Astrocyte (in vitro differentiated cells and primary cell): ENCODE measurements around the gene SYAP1. TPM values are rescaled to one million over a fixed set of nuclear protein-coding genes. Genes with fewer than 3 reads are reported as not detected.

ENCODE experiments used
- DNase-seq: peaks from one replicate; pipeline ENCODE4 v3.0.0-alpha.2; 2010; ENCODE audit warnings: low read depth
- FAIRE-seq: peaks from 2 replicates; lab custom pipeline; 2011; peaks lifted over from hg19 to GRCh38; lab: Jason Lieb, UNC
- H2AFZ ChIP-seq: 2 replicates; pipeline ENCODE4 v1.6.0; 2012; ENCODE audit warnings: low read depth, low read length, inconsistent platforms
- H3K27ac ChIP-seq: 2 replicates; pipeline ENCODE4 v1.5.1; 2011; ENCODE audit warnings: low read depth, low read length, inconsistent platforms
- H3K27me3 ChIP-seq: 2 replicates; pipeline ENCODE4 v1.6.0; 2011; ENCODE audit warnings: low read length, inconsistent platforms; ENCODE audit not compliant: insufficient read depth
- H3K36me3 ChIP-seq: 2 replicates; pipeline ENCODE4 v1.5.1; 2011; ENCODE audit warnings: low read length, inconsistent platforms; ENCODE audit not compliant: insufficient read depth
- H3K4me1 ChIP-seq: 2 replicates; pipeline ENCODE4 v1.5.1; 2011; ENCODE audit warnings: low read length, inconsistent platforms; ENCODE audit not compliant: insufficient read depth
- H3K4me2 ChIP-seq: 2 replicates; pipeline ENCODE4 v1.6.0; 2012; ENCODE audit warnings: low read length, inconsistent platforms
- H3K4me3 ChIP-seq: 2 replicates; pipeline ENCODE4 v1.5.1; 2011; ENCODE audit warnings: low read depth, mild to moderate bottlenecking, low read length, inconsistent platforms; ENCODE audit not compliant: insufficient read depth
- H3K79me2 ChIP-seq: 2 replicates; pipeline ENCODE4 v1.6.0; 2012; ENCODE audit warnings: mild to moderate bottlenecking, low read length, inconsistent platforms; ENCODE audit not compliant: insufficient read depth
- H3K9ac ChIP-seq: 2 replicates; pipeline ENCODE4 v1.6.0; 2012; ENCODE audit warnings: mild to moderate bottlenecking, low read length, inconsistent platforms
- H3K9me3 ChIP-seq: 2 replicates; pipeline ENCODE4 v1.5.1; 2012; ENCODE audit warnings: low read depth, mild to moderate bottlenecking, low read length, inconsistent platforms; ENCODE audit not compliant: insufficient read depth
- H4K20me1 ChIP-seq: 2 replicates; pipeline ENCODE4 v1.6.0; 2012; ENCODE audit warnings: low read length, inconsistent platforms; ENCODE audit not compliant: insufficient read depth
- H3K27ac Mint-ChIP-seq: one replicate; pipeline ENCODE4 v1.8.0; 2021; ENCODE audit warnings: mild to moderate bottlenecking, mixed read lengths; ENCODE audit not compliant: unreplicated experiment
- H3K27me3 Mint-ChIP-seq: one replicate; pipeline ENCODE4 v1.8.0; 2021; ENCODE audit warnings: low read depth, mixed read lengths; ENCODE audit not compliant: unreplicated experiment
- H3K36me3 Mint-ChIP-seq: one replicate; pipeline ENCODE4 v1.8.0; 2021; ENCODE audit warnings: low read depth, mixed read lengths; ENCODE audit not compliant: unreplicated experiment
- H3K4me1 Mint-ChIP-seq: one replicate; pipeline ENCODE4 v1.8.0; 2021; ENCODE audit warnings: low read depth, mixed read lengths; ENCODE audit not compliant: unreplicated experiment
- H3K4me3 Mint-ChIP-seq: one replicate; pipeline ENCODE4 v1.8.0; 2021; ENCODE audit warnings: mild to moderate bottlenecking, moderate library complexity, mixed read lengths; ENCODE audit not compliant: unreplicated experiment
- H3K9me3 Mint-ChIP-seq: one replicate; pipeline ENCODE4 v1.8.0; 2021; ENCODE audit warnings: mild to moderate bottlenecking, mixed read lengths; ENCODE audit not compliant: unreplicated experiment
- CTCF ChIP-seq: IDR thresholded peaks from 2 replicates; pipeline ENCODE4 v1.5.1; 2011; ENCODE audit warnings: low read depth, mild to moderate bottlenecking, inconsistent platforms, low read length, moderate library complexity; ENCODE audit not compliant: insufficient read depth
- EZH2 ChIP-seq: IDR thresholded peaks from 2 replicates; pipeline ENCODE4 v1.6.1; 2012; ENCODE audit warnings: mild to moderate bottlenecking, low read length, inconsistent platforms; ENCODE audit not compliant: insufficient read depth
- total RNA-seq: library from RNA; stranded (reverse); gene quantifications from 2 replicates; pipeline ENCODE4 v1.2.1, GENCODE V29; 2021

Gene SYAP1
- total RNA-seq, 1 donor from 2014 or later: 35.5 TPM

DNA sequence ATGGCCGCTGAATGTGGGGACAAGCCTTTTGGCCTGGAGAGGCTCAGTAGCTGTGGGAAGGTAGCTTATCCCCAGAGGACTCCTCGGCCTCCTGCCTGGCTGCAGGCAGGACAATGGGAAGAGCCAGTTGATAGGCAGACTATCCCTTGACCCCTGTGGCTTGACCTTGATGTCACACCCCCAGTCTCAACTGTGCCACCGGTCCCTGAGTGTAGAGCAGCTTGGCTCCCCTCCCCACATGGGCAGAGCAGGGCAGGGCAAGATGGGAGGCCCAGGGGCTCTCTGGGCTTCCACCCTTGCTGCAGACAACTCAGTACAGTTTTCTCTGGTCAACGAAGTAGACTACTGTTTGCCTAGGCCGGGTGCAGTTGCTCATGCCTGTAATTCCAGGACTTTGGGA, 25.7 kb downstream of the SYAP1 start:
- Histone ChIP-seq H3K4me2 (no peak overlapping the region), H3K36me3 (peaks cover 11% of the 10 kb centered on the region), H3K79me2 (no peaks in the 10 kb centered on the region), H2AFZ (no peak overlapping the region), H3K27me3 (no peaks in the 10 kb centered on the region), H3K9me3 (no peaks in the 10 kb centered on the region), H3K4me3 (no peak overlapping the region), H3K27ac (no peak overlapping the region), H4K20me1 (peaks cover 5% of the 10 kb centered on the region), H3K4me1 (peaks cover 9% of the 10 kb centered on the region), H3K9ac (no peak overlapping the region)
- TF ChIP-seq CTCF (no peak), EZH2 (no peak)
- Mint-ChIP-seq H3K4me3 (no peak overlapping the region), H3K27me3 (no peaks in the 10 kb centered on the region), H3K9me3 (no peaks in the 10 kb centered on the region), H3K4me1 (peaks cover 9% of the 10 kb centered on the region), H3K36me3 (peaks cover 4% of the 10 kb centered on the region), H3K27ac (no peak overlapping the region)
- DNase-seq (no peak), FAIRE-seq (peak; percentile 56)

GRCh38 chrX:16745659-16746058, 26.2 kb downstream of the SYAP1 start:
- Histone ChIP-seq H3K27me3 (no peaks in the 10 kb centered on the region), H3K79me2 (no peaks in the 10 kb centered on the region), H3K4me2 (no peak overlapping the region), H3K9me3 (no peaks in the 10 kb centered on the region), H2AFZ (no peak overlapping the region), H3K9ac (no peak overlapping the region), H3K4me3 (no peak overlapping the region), H3K36me3 (peaks cover 11% of the 10 kb centered on the region), H4K20me1 (peaks cover 5% of the 10 kb centered on the region), H3K4me1 (peaks cover 9% of the 10 kb centered on the region), H3K27ac (no peak overlapping the region)
- peaks cover 9% of the 10 kb centered on the region for H3K4me1 Mint-ChIP-seq
- peaks cover 4% of the 10 kb centered on the region for H3K36me3 Mint-ChIP-seq
- H3K9me3 Mint-ChIP-seq: no peaks in the 10 kb centered on the region
- H3K27me3 Mint-ChIP-seq: no peaks in the 10 kb centered on the region
- no peak overlapping the region for H3K27ac Mint-ChIP-seq
- FAIRE-seq (no peak), DNase-seq (no peak)
- H3K4me3 Mint-ChIP-seq: no peak overlapping the region
- TF ChIP-seq CTCF: no peak
- TF ChIP-seq EZH2: no peak

DNA sequence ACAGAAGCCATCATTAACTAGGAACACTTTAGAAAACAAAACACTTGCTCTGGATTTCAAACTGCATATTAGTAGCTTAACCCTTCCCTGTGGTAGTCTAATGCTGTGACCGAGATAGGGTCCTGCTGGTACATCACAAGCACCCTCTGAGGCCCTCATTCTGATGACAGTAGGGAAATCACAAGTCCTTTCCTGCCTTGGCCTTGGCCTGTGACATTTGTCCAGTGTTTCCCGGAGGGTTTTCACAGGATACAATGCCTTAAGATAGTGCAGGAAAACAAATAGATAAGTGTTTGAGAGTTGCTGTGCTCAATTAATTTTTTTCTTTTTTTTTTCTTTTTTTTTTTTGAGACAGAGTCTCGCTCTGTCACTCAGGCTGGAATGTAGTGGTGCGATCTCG, 29.0 kb downstream of the SYAP1 start:
- no peaks in the 10 kb centered on the region for H3K79me2 ChIP-seq
- H3K27ac ChIP-seq: no peak overlapping the region
- H3K9me3 ChIP-seq: no peaks in the 10 kb centered on the region
- no peaks in the 10 kb centered on the region for H3K27me3 ChIP-seq
- Mint-ChIP-seq H3K9me3 (no peaks in the 10 kb centered on the region), H3K27me3 (no peaks in the 10 kb centered on the region), H3K4me3 (no peak overlapping the region), H3K27ac (no peak overlapping the region), H3K4me1 (peaks cover 9% of the 10 kb centered on the region), H3K36me3 (peaks cover 4% of the 10 kb centered on the region)
- peaks cover 5% of the 10 kb centered on the region for H4K20me1 ChIP-seq
- no peak overlapping the region for H3K4me2 ChIP-seq
- peaks cover 15% of the 10 kb centered on the region for H3K36me3 ChIP-seq
- no peak for TF ChIP-seq EZH2
- TF ChIP-seq CTCF: no peak
- H3K9ac ChIP-seq: no peak overlapping the region
- no peak for DNase-seq
- no peak for FAIRE-seq
- H3K4me1 ChIP-seq: peaks cover 9% of the 10 kb centered on the region
- H2AFZ ChIP-seq: no peak overlapping the region
- H3K4me3 ChIP-seq: no peak overlapping the region
